ENCODE measurements around the gene HMGA1. TPM values are rescaled to one million over a fixed set of nuclear protein-coding genes. Genes with fewer than 3 reads are reported as not detected.
A peak's percentile ranks its signal among the peaks of the same experiment; 100 is the strongest.

HMGA1 gene
- total and polyA plus RNA-seq, 2 of the 13 experiments (the other 11 are each of a cell fraction or from before 2014, with no cell fraction given) = 117 to 145 TPM

- 37% methylated on average over 2 of the region's 3 CpGs for WGBS (ENCODE audit: low lambda C conversion rate)
- in situ Hi-C loops (cut with HindIII; ENCODE audit: extremely low pct_ligation_motif_present, low pct_unique_long_range_greater_than_20kb) (no loop called here), intact Hi-C loops (cut with micrococcal nuclease; ENCODE audit: unreplicated experiment) (no loop called here)
- peak; percentile 53 for ATAC-seq
- DNase-seq (ENCODE audit: low spot score) = peak; percentile 46
- no peak overlapping the region for H3K4me3 ChIP-seq (replicated peaks in 1 of 3; ENCODE audit: insufficient read depth in 1 of 3, low read depth in 2 of 3, low read length in 3 of 3)
- no peaks in the 10 kb centered on the region for H3K36me3 ChIP-seq (replicated peaks in 1 of 2; ENCODE audit: control insufficient read depth in 1 of 2, insufficient read depth in 2 of 2, low read length in 2 of 2)
- TF ChIP-seq RARA (CRISPR knock-in tag; IDR thresholded peaks at IDR 0.05) (0 out of 2 replicates have a peak, but pooled peaks have one; percentile 22), GABPA (IDR thresholded peaks at IDR 0.05; ENCODE audit: low read depth, low read length) (no peak), GABPA (CRISPR knock-in tag; IDR thresholded peaks at IDR 0.05; ENCODE audit: low read depth) (0 out of 2 replicates have a peak, but pooled peaks have one; percentile 11), KAT8 (CRISPR knock-in tag; IDR thresholded peaks at IDR 0.05) (0 out of 2 replicates have a peak, but pooled peaks have one; percentile 12), ETV5 (CRISPR knock-in tag; IDR thresholded peaks at IDR 0.05; ENCODE audit: borderline replicate concordance) (peak; percentile 58; the same call in 1 of the 2 replicates), LCORL (IDR thresholded peaks at IDR 0.05) (no peak), LCORL (CRISPR knock-in tag; IDR thresholded peaks at IDR 0.05) (0 out of 2 replicates have a peak, but pooled peaks have one; percentile 37), SALL1 (CRISPR knock-in tag; IDR thresholded peaks at IDR 0.05) (peak; percentile 39; the same call in 1 of the 2 replicates), THAP9 (CRISPR knock-in tag; IDR thresholded peaks at IDR 0.05; ENCODE audit: borderline replicate concordance) (no peak), ELF3 (CRISPR knock-in tag; IDR thresholded peaks at IDR 0.05) (0 out of 2 replicates have a peak, but pooled peaks have one; percentile 34), ZFX (CRISPR knock-in tag; IDR thresholded peaks at IDR 0.05; ENCODE audit: low read depth) (peak; percentile 42), ZNF576 (CRISPR knock-in tag; IDR thresholded peaks at IDR 0.05) (no peak)
- ChIA-PET POLR2A (no interaction called here), CTCF (ENCODE audit: low intra/inter-chr PET ratio, low total read pairs) (no interaction called here)
- no peak overlapping the region for H3K9ac ChIP-seq (ENCODE audit: insufficient read depth, low read depth, low read length)
- no TSS peak for BruUV-seq (replicated peaks)
- no peak for FAIRE-seq
- no peaks in the 10 kb centered on the region for H4K20me1 ChIP-seq (ENCODE audit: insufficient read depth, low read length)
- H2AFZ ChIP-seq (ENCODE audit: low read length) = no peak overlapping the region
- H3K79me2 ChIP-seq (ENCODE audit: insufficient read depth, low read length) = no peaks in the 10 kb centered on the region
- no peak overlapping the region for H3K27ac ChIP-seq (ENCODE audit: extremely low read length, insufficient read depth, low read length)
- no peaks in the 10 kb centered on the region for H3K27me3 ChIP-seq (ENCODE audit: control insufficient read depth in 1 of 2, insufficient read depth in 2 of 2, low read length in 2 of 2)
- peak overlapping the region; percentile 49 for H3K4me2 ChIP-seq (ENCODE audit: low read depth, low read length)
- peaks cover 57% of the 10 kb centered on the region for H3K4me1 ChIP-seq (ENCODE audit: insufficient read depth, low read length)
- no peaks in the 10 kb centered on the region for H3K9me3 ChIP-seq (ENCODE audit: low read length)
These were observed 36.7 kb downstream of the HMGA1 start for GRCh38 chr6:34273242-34273805.

All from HepG2 (cell line).